ENCODE measurements around the gene TINAGL1. TPM values are rescaled to one million over a fixed set of nuclear protein-coding genes. Genes with fewer than 3 reads are reported as not detected.

TINAGL1 gene
- total RNA-seq, 4 donors from 2014 or later: 229 to 300 (median 272) TPM

- no peak overlapping the region for H3K4me3 ChIP-seq
- H3K4me1 ChIP-seq: no peaks in the 10 kb centered on the region
- in situ Hi-C loops (cut with MboI; ENCODE audit: low pct_ligation_motif_present in 1 of 4, low pct_unique_long_range_greater_than_20kb in 1 of 4, low sequenced_read_pairs in 3 of 4): no loop called here
- no peaks in the 10 kb centered on the region for H3K9me3 ChIP-seq
- no peak for DNase-seq
- no peak for TF ChIP-seq CTCF (IDR thresholded peaks at IDR 0.05)
- no peak for TF ChIP-seq POLR2AphosphoS5 (IDR thresholded peaks at IDR 0.05)
- TF ChIP-seq EP300 (IDR thresholded peaks at IDR 0.05; ENCODE audit: low read depth): no peak
- H3K36me3 ChIP-seq: no peaks in the 10 kb centered on the region
- WGBS, 2 donors (ENCODE audit: low coverage in 1 of 2): 9 to 25% methylated on average over 1 of the region's 1 CpG
- H3K27me3 ChIP-seq: no peaks in the 10 kb centered on the region
- H3K27ac ChIP-seq: no peak overlapping the region
- intact Hi-C loops (cut with DNase I; ENCODE audit: low total_unique reads): no loop called here
These were observed 33.3 kb downstream of the TINAGL1 start for GRCh38 chr1:31609514-31610118.

GRCh38 chr1:31614414-31615005, 38.2 kb downstream of the TINAGL1 start:
- Histone ChIP-seq H3K27ac (no peak overlapping the region), H3K36me3 (no peaks in the 10 kb centered on the region), H3K4me1 (peaks cover 4 to 13% (median 10%) of the 10 kb centered on the region in 4 donors), H3K9me3 (no peaks in the 10 kb centered on the region), H3K27me3 (peaks cover 20% of the 10 kb centered on the region), H3K4me3 (no peak overlapping the region)
- WGBS, 2 donors (ENCODE audit: low coverage in 1 of 2): 90% methylated on average over 8 of the region's 8 CpGs; no CpG with 5 or more reads in 1 of the 2 donors
- no peak for DNase-seq
- in situ Hi-C loops (cut with MboI; ENCODE audit: low pct_ligation_motif_present in 1 of 4, low pct_unique_long_range_greater_than_20kb in 1 of 4, low sequenced_read_pairs in 3 of 4) (no loop called here), intact Hi-C loops (cut with DNase I; ENCODE audit: low total_unique reads) (no loop called here)
- TF ChIP-seq EP300 (IDR thresholded peaks at IDR 0.05; ENCODE audit: low read depth) (no peak), CTCF (IDR thresholded peaks at IDR 0.05) (no peak), POLR2A (IDR thresholded peaks at IDR 0.05) (no peak), POLR2AphosphoS5 (IDR thresholded peaks at IDR 0.05) (no peak)

GRCh38 chr1:31615414-31615813, 39.1 kb downstream of the TINAGL1 start:
- Histone ChIP-seq H3K4me1 (peaks cover 4 to 13% (median 10%) of the 10 kb centered on the region in 4 donors), H3K36me3 (no peaks in the 10 kb centered on the region), H3K27me3 (peaks cover 20% of the 10 kb centered on the region), H3K4me3 (no peak overlapping the region), H3K27ac (no peak overlapping the region), H3K9me3 (no peaks in the 10 kb centered on the region)
- 83 to 84% methylated on average over 3 to 6 of the region's 6 CpGs for whole genome bisulfite sequencing, 2 donors (ENCODE audit: low coverage in 1 of 2)
- intact Hi-C loops (cut with DNase I; ENCODE audit: low total_unique reads) (no loop called here), in situ Hi-C loops (cut with MboI; ENCODE audit: low pct_ligation_motif_present in 1 of 4, low pct_unique_long_range_greater_than_20kb in 1 of 4, low sequenced_read_pairs in 3 of 4) (no loop called here)
- no peak for DNase-seq
- no peak for TF ChIP-seq EP300 (IDR thresholded peaks at IDR 0.05; ENCODE audit: low read depth)
- TF ChIP-seq POLR2AphosphoS5 (IDR thresholded peaks at IDR 0.05): no peak
- no peak for TF ChIP-seq POLR2A (IDR thresholded peaks at IDR 0.05)
- no peak for TF ChIP-seq CTCF (IDR thresholded peaks at IDR 0.05)

- H3K4me3 ChIP-seq: no peak overlapping the region
- H3K27ac ChIP-seq: no peak overlapping the region
- H3K9me3 ChIP-seq: no peaks in the 10 kb centered on the region
- DNase-seq: no peak
- peaks cover 20% of the 10 kb centered on the region for H3K27me3 ChIP-seq
- no peaks in the 10 kb centered on the region for H3K36me3 ChIP-seq
- in situ Hi-C loops (cut with MboI; ENCODE audit: low pct_ligation_motif_present in 1 of 4, low pct_unique_long_range_greater_than_20kb in 1 of 4, low sequenced_read_pairs in 3 of 4): no loop called here
- intact Hi-C loops (cut with DNase I; ENCODE audit: low total_unique reads): no loop called here
- TF ChIP-seq CTCF (IDR thresholded peaks at IDR 0.05) (no peak), POLR2A (IDR thresholded peaks at IDR 0.05) (no peak)
- WGBS, 2 donors (ENCODE audit: low coverage in 1 of 2): 86 to 100% methylated on average over 1 to 2 of the region's 2 CpGs
- peaks cover 4 to 13% (median 10%) of the 10 kb centered on the region in 4 donors for H3K4me1 ChIP-seq
These were observed 39.6 kb downstream of the TINAGL1 start for GRCh38 chr1:31615939-31616338.
